Uterus (tissue), 4 donors: ENCODE measurements around the gene DIP2B. TPM values are rescaled to one million over a fixed set of nuclear protein-coding genes. Genes with fewer than 3 reads are reported as not detected.
A peak's percentile ranks its signal among the peaks of the same experiment; 100 is the strongest.

Experiments used
- DNase-seq, 2 donors: peaks; one replicate each; pipeline ENCODE4 v3.0.0-alpha.2; 2019 to 2020
- H3K27ac ChIP-seq, 2 donors: fragments of 200-600 bp; sonication (generic); 1 replicate in 1 of 2; 2 replicates in 1 of 2; pipeline ENCODE4 v1.5.1; 2016 to 2018
- H3K27me3 ChIP-seq, 2 donors: fragments of 200-600 bp; sonication (generic); one replicate each; pipeline ENCODE4 v1.5.1; 2018 to 2019; ENCODE audit warnings: control low read depth in 1 of 2
- H3K36me3 ChIP-seq, 2 donors: fragments of 200-600 bp; sonication (generic); one replicate each; pipeline ENCODE4 v1.5.1; 2019; ENCODE audit warnings: control low read depth in 1 of 2
- H3K4me1 ChIP-seq, 2 donors: fragments of 200-600 bp; sonication (generic); one replicate each; pipeline ENCODE4 v1.5.1; 2018 to 2019; ENCODE audit warnings: control low read depth in 1 of 2
- H3K4me3 ChIP-seq, 2 donors: fragments of 200-600 bp; sonication (generic); 1 replicate in 1 of 2; 2 replicates in 1 of 2; pipeline ENCODE4 v1.5.1; 2018 to 2019; ENCODE audit warnings: mild to moderate bottlenecking in 1 of 2
- H3K9me3 ChIP-seq, 2 donors: fragments of 200-600 bp; sonication (generic); one replicate each; pipeline ENCODE4 v1.5.1; 2019; ENCODE audit warnings: control low read depth in 1 of 2
- CTCF ChIP-seq, 4 experiments: fragments of 200-600 bp in 2 of 4; fragments of 450-650 bp in 2 of 4; sonication (generic) in 2 of 4; IDR thresholded peaks; one replicate each; pipeline ENCODE4 v1.5.1; 2016 to 2019; ENCODE audit warnings: antibody characterized with exemption in 4 of 4, mild to moderate bottlenecking in 2 of 4, moderate library complexity in 1 of 4
- POLR2A ChIP-seq, 2 donors: fragments of 450-650 bp; IDR thresholded peaks; one replicate each; pipeline ENCODE4 v1.6.1; 2016; ENCODE audit warnings: antibody characterized with exemption in 2 of 2, mild to moderate bottlenecking in 1 of 2, moderate library complexity in 1 of 2
- intact Hi-C: fragments of 100-400 bp; cut with DNase I; formaldehyde crosslinking; loops from one replicate; pipeline ENCODE4 v1.15.1; 2023; ENCODE audit warnings: low total_unique reads
- total RNA-seq, 4 donors: library from RNA; depleted of rRNA in 3 of 4; stranded (reverse); fragments of >200 nt in 3 of 4; gene quantifications; one replicate each; pipeline versions ENCODE4 v1.1.0 to v1.2.4, GENCODE V29; 2014 to 2023
- donor health status: DM: yes; HTN: yes; CAD: no.

Gene DIP2B
- total RNA-seq, 4 donors from 2014 or later = 5.6 to 47.0 (median 14.9) TPM

DNA sequence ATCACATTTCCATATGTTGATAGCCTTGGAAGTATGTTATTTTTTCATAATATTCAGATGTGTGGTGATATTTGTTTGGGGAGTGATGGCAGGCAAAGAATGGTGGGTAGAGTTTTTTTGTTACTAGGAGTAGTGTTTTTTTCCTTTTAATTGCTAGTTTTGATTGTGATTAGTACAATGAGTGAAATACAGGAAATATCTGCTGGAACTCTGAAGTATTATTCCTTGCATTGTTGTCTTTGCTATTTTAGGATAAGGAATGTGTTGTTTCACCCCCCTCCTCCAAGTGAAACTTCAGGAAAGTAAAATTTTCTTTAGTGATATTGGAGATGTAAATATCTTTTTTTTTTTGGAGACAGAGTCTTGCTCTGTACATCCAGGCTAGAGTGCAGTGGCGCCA lies 105.4 kb downstream of the DIP2B start:
- no peak overlapping the region for H3K27ac ChIP-seq
- intact Hi-C loops = no loop called here
- no peak for DNase-seq

GRCh38 chr12:50611021-50611744 lies 106.4 kb downstream of the DIP2B start:
- Histone ChIP-seq H3K4me1 (peaks cover 4 to 6% of the 10 kb centered on the region in 2 donors), H3K4me3 (no peak overlapping the region), H3K27ac (peak overlapping the region; percentile 13 to 18), H3K27me3 (no peaks in the 10 kb centered on the region), H3K9me3 (no peaks in the 10 kb centered on the region), H3K36me3 (no peaks in the 10 kb centered on the region)
- no peak for TF ChIP-seq CTCF (IDR thresholded peaks at IDR 0.05)
- no peak for TF ChIP-seq POLR2A (IDR thresholded peaks at IDR 0.05)
- intact Hi-C loops = no loop called here
- DNase-seq = no peak

More for the DNA sequence above, 105.4 kb downstream of the DIP2B start:
- no peaks in the 10 kb centered on the region for H3K27me3 ChIP-seq
- TF ChIP-seq POLR2A (IDR thresholded peaks at IDR 0.05) (no peak), CTCF (IDR thresholded peaks at IDR 0.05) (no peak)
- no peak overlapping the region for H3K4me3 ChIP-seq
- peaks cover 4 to 6% of the 10 kb centered on the region in 2 donors for H3K4me1 ChIP-seq
- H3K36me3 ChIP-seq = no peaks in the 10 kb centered on the region
- no peaks in the 10 kb centered on the region for H3K9me3 ChIP-seq

GRCh38 chr12:50612882-50613281 lies 108.1 kb downstream of the DIP2B start:
- Histone ChIP-seq H3K4me3 (no peak overlapping the region), H3K27me3 (no peaks in the 10 kb centered on the region), H3K4me1 (peaks cover 4 to 6% of the 10 kb centered on the region in 2 donors), H3K27ac (no peak overlapping the region), H3K36me3 (no peaks in the 10 kb centered on the region), H3K9me3 (no peaks in the 10 kb centered on the region)
- no peak for DNase-seq
- TF ChIP-seq CTCF (IDR thresholded peaks at IDR 0.05) (no peak), POLR2A (IDR thresholded peaks at IDR 0.05) (no peak)
- intact Hi-C loops = no loop called here

GRCh38 chr12:50613463-50613862 lies 108.7 kb downstream of the DIP2B start:
- TF ChIP-seq CTCF (IDR thresholded peaks at IDR 0.05) (no peak), POLR2A (IDR thresholded peaks at IDR 0.05) (no peak)
- DNase-seq = no peak
- H3K27me3 ChIP-seq = no peaks in the 10 kb centered on the region
- H3K27ac ChIP-seq = peak overlapping the region in 1 of 2 donors; percentile 43
- no peak overlapping the region for H3K4me3 ChIP-seq
- H3K36me3 ChIP-seq = no peaks in the 10 kb centered on the region
- no peaks in the 10 kb centered on the region for H3K9me3 ChIP-seq
- intact Hi-C loops = no loop called here
- H3K4me1 ChIP-seq = peaks cover 4 to 6% of the 10 kb centered on the region in 2 donors

DNA sequence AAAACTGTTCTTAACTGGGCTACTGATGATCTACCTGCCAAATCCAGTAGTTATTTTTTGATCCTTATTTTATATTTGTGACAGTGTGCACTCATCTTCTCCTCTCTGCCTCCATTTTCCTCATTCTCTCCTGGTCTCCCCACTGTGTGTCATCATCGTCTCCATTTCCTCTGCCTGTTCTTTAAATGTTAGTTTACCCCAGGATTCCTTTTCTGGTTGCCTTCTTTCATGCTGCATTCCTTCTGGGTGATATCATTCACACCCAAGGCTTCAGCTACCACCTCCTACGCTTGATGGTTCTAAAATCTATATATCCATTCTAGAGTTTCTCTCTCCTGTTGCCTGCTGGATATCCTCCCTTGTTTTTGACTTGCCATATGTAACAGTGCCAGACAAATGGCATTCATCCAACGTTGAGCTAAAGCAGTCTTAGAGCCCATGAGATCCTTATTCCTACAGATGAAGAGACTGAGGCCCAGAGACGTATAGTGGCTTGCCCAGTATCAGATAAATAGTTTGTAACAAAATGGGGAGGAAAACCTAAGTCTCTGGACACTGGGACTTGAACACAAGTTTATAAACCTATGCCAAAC lies 109.5 kb downstream of the DIP2B start:
- Histone ChIP-seq H3K9me3 (no peaks in the 10 kb centered on the region), H3K4me3 (no peak overlapping the region), H3K27me3 (no peaks in the 10 kb centered on the region), H3K36me3 (no peaks in the 10 kb centered on the region), H3K27ac (peak overlapping the region; percentile 38 to 43), H3K4me1 (peaks cover 4 to 6% of the 10 kb centered on the region in 2 donors)
- intact Hi-C loops = no loop called here
- TF ChIP-seq CTCF (IDR thresholded peaks at IDR 0.05) (no peak), POLR2A (IDR thresholded peaks at IDR 0.05) (no peak)
- no peak for DNase-seq
